ENCODE data around the gene MBNL1. TPM values are rescaled to one million over a fixed set of nuclear protein-coding genes. Genes with fewer than 3 reads are reported as not detected.
A peak's percentile ranks its signal among the peaks of the same experiment; 100 is the strongest.

Gene MBNL1
- total RNA-seq, 1 donor from 2014 or later = 14.7 TPM

DNA sequence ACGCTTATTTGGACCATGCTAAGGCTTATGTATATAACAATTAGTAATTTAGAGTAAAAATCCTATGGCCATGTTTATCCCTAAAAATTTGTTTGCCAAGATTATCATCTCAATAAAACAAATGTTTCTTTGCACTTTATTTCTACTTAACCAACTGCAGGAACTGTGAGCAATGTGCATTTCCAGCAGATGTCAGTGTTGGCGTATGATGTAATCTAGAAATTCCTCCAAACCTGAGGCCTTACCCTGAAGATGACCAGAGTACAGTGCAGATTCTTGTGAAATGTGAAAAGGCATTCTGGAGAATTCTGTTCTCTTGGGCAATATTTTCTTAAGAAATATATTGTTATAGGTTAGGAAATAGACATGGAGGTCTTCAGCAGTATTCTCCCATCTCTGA, 205.9 kb downstream of the MBNL1 start:
- Mint-ChIP-seq H3K4me3 (no peak overlapping the region), H3K4me1 (no peaks in the 10 kb centered on the region), H3K36me3 (no peaks in the 10 kb centered on the region), H3K27me3 (ENCODE audit: insufficient read depth, low read depth) (no peaks in the 10 kb centered on the region), H3K9me3 (no peaks in the 10 kb centered on the region), H3K27ac (no peak overlapping the region)
- Histone ChIP-seq H3K4me2 (no peak overlapping the region), H3K4me3 (no peak overlapping the region), H3K9me3 (ENCODE audit: low read depth) (no peaks in the 10 kb centered on the region), H3K36me3 (no peaks in the 10 kb centered on the region), H2AFZ (replicated peaks) (no peak overlapping the region), H4K20me1 (ENCODE audit: low read depth) (no peaks in the 10 kb centered on the region), H3F3A (ENCODE audit: low read depth) (no peaks in the 10 kb centered on the region), H3K9ac (no peak overlapping the region), H3K79me2 (ENCODE audit: low read depth) (no peaks in the 10 kb centered on the region), H3K27me3 (no peaks in the 10 kb centered on the region), H3K4me1 (no peaks in the 10 kb centered on the region), H3K27ac (no peak overlapping the region)
- TF ChIP-seq EZH2phosphoT487 (IDR thresholded peaks at IDR 0.05) (no peak), EZH2 (IDR thresholded peaks at IDR 0.05) (no peak)
- TF ChIP-seq, protein P1, sequence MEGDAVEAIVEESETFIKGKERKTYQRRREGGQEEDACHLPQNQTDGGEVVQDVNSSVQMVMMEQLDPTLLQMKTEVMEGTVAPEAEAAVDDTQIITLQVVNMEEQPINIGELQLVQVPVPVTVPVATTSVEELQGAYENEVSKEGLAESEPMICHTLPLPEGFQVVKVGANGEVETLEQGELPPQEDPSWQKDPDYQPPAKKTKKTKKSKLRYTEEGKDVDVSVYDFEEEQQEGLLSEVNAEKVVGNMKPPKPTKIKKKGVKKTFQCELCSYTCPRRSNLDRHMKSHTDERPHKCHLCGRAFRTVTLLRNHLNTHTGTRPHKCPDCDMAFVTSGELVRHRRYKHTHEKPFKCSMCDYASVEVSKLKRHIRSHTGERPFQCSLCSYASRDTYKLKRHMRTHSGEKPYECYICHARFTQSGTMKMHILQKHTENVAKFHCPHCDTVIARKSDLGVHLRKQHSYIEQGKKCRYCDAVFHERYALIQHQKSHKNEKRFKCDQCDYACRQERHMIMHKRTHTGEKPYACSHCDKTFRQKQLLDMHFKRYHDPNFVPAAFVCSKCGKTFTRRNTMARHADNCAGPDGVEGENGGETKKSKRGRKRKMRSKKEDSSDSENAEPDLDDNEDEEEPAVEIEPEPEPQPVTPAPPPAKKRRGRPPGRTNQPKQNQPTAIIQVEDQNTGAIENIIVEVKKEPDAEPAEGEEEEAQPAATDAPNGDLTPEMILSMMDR (IDR thresholded peaks at IDR 0.05) = peak; percentile 64
- DNase-seq (ENCODE audit: low spot score) = peak; percentile 59

DNA sequence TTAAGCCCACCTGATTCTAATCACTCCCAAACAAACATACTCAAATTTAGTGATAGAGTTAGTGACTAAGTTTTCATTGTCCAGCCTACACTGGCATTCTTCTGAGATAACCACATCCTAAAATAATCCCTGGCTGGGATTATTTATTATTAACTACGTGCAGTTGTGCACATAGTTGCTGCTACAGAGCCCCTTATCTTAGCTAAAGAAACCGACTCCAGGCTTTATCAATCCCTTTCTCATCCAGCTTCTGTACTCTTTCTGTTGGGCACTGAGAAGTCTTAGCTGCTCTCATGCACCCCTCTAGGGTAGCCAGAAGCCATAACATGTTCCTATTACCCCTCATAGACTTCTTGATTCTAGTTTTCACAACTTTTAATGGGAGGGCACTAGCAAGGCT, 208.7 kb downstream of the MBNL1 start:
- H3K4me3 ChIP-seq = no peak overlapping the region
- H3K36me3 ChIP-seq = no peaks in the 10 kb centered on the region
- no peaks in the 10 kb centered on the region for H3K9me3 ChIP-seq (ENCODE audit: low read depth)
- H2AFZ ChIP-seq (replicated peaks) = no peak overlapping the region
- H4K20me1 ChIP-seq (ENCODE audit: low read depth) = no peaks in the 10 kb centered on the region
- H3F3A ChIP-seq (ENCODE audit: low read depth) = no peaks in the 10 kb centered on the region
- no peak for TF ChIP-seq EZH2 (IDR thresholded peaks at IDR 0.05)
- TF ChIP-seq, protein P1 (IDR thresholded peaks at IDR 0.05) = no peak
- TF ChIP-seq EZH2phosphoT487 (IDR thresholded peaks at IDR 0.05) = no peak
- no peak overlapping the region for H3K27ac Mint-ChIP-seq
- no peaks in the 10 kb centered on the region for H3K4me1 ChIP-seq
- no peaks in the 10 kb centered on the region for H3K27me3 Mint-ChIP-seq (ENCODE audit: insufficient read depth, low read depth)
- DNase-seq (ENCODE audit: low spot score) = no peak
- no peak overlapping the region for H3K4me3 Mint-ChIP-seq
- H3K27me3 ChIP-seq = no peaks in the 10 kb centered on the region
- peaks cover 22% of the 10 kb centered on the region for H3K9me3 Mint-ChIP-seq
- H3K27ac ChIP-seq = no peak overlapping the region
- no peaks in the 10 kb centered on the region for H3K79me2 ChIP-seq (ENCODE audit: low read depth)
- H3K36me3 Mint-ChIP-seq = no peaks in the 10 kb centered on the region
- no peak overlapping the region for H3K4me2 ChIP-seq
- H3K4me1 Mint-ChIP-seq = no peaks in the 10 kb centered on the region
- no peak overlapping the region for H3K9ac ChIP-seq

DNA sequence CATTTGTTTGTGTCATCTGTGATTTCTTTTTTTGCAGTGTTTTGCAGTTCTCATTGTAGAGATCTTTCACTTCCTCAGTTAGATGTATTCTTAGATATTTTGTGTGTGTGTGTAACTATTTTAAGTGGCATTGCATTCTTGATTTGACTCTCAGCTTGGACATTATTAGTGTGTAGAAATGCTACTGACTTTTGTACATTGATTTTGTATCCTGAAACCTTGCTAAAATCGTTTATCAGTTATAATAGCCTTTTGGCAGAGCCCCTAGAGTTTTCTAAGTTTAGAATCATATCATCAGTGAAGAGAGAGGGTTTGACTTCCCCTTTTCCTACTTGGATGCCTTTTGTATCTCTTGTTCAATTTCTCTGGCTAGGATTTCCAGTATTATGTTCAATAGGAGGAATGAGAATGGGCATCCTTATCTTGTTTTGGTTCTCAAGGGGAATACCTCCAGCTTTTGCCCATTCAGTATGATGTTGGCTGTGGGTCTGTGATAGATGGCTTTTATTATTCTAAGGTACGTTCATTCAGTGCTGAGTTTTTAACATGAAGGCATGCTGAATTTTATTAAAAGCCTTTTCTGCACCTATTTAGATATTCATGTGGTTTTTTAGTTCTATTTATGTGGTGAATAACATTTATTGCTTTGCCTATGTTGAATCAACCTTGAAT, 211.7 kb downstream of the MBNL1 start:
- H3K27ac ChIP-seq = no peak overlapping the region
- H4K20me1 ChIP-seq (ENCODE audit: low read depth) = no peaks in the 10 kb centered on the region
- H3K9me3 ChIP-seq (ENCODE audit: low read depth) = no peaks in the 10 kb centered on the region
- TF ChIP-seq, protein P1 (IDR thresholded peaks at IDR 0.05) = no peak
- TF ChIP-seq EZH2phosphoT487 (IDR thresholded peaks at IDR 0.05) = no peak
- no peak for TF ChIP-seq EZH2 (IDR thresholded peaks at IDR 0.05)
- no peak overlapping the region for H2AFZ ChIP-seq (replicated peaks)
- H3K4me2 ChIP-seq = no peak overlapping the region
- Mint-ChIP-seq H3K4me3 (no peak overlapping the region), H3K36me3 (no peaks in the 10 kb centered on the region), H3K27me3 (ENCODE audit: insufficient read depth, low read depth) (no peaks in the 10 kb centered on the region), H3K4me1 (no peaks in the 10 kb centered on the region), H3K9me3 (peaks cover 32% of the 10 kb centered on the region), H3K27ac (no peak overlapping the region)
- H3F3A ChIP-seq (ENCODE audit: low read depth) = no peaks in the 10 kb centered on the region
- no peaks in the 10 kb centered on the region for H3K4me1 ChIP-seq
- H3K9ac ChIP-seq = no peak overlapping the region
- no peak overlapping the region for H3K4me3 ChIP-seq
- no peaks in the 10 kb centered on the region for H3K27me3 ChIP-seq
- no peak for DNase-seq (ENCODE audit: low spot score)
- no peaks in the 10 kb centered on the region for H3K79me2 ChIP-seq (ENCODE audit: low read depth)
- no peaks in the 10 kb centered on the region for H3K36me3 ChIP-seq

All from neural progenitor cell (in vitro differentiated cells).